IMR-90 (cell line): Measurements from ENCODE around the gene CLEC3A. TPM values are rescaled to one million over a fixed set of nuclear protein-coding genes. Genes with fewer than 3 reads are reported as not detected.

Experiments used
- ATAC-seq: fragments of 200-7000 bp; cut with Tn5 transposase; 2 replicates; pipeline ENCODE4 v1.9.1; 2020; ENCODE audit warnings: low read depth, mild to moderate bottlenecking, moderate library complexity
- BruUV-seq: library from RNA; stranded (reverse); fragments of 400-500 nt; replicated peaks from 2 replicates; lab custom pipeline; 2021; lab: Mats Ljungman, UMichigan
- CTCF ChIA-PET: fragments of 300-600 bp; formaldehyde crosslinking; extraction: SDS; loops from one replicate; lab custom pipeline; 2021; ENCODE audit warnings: antibody characterized with exemption; lab: Yijun Ruan, JAX
- POLR2A ChIA-PET: fragments of 300-600 bp; sonication (Branson Sonifier 250); formaldehyde crosslinking; loops from one replicate; lab custom pipeline; 2022; ENCODE audit warnings: antibody characterized with exemption; ENCODE audit not compliant: unreplicated experiment; lab: Charles Lee
- DNase-seq: peaks from one replicate; pipeline ENCODE4 v3.0.0; 2013
- H2AFZ ChIP-seq: replicated peaks from 2 replicates; pipeline ENCODE3; 2013; ENCODE audit warnings: low read length, mild to moderate bottlenecking; ENCODE audit not compliant: poor library complexity
- H2AK5ac ChIP-seq: 2 replicates; pipeline ENCODE4 v1.6.1; 2013; ENCODE audit warnings: low read depth, low read length, inconsistent platforms
- H2AK9ac ChIP-seq: replicated peaks from 2 replicates; pipeline ENCODE3; 2013; ENCODE audit warnings: mild to moderate bottlenecking, low read depth, low read length, moderate library complexity; ENCODE audit not compliant: poor library complexity
- H2BK120ac ChIP-seq: 2 replicates; pipeline ENCODE4 v1.6.1; 2013; ENCODE audit warnings: low read depth, low read length, inconsistent platforms
- H2BK15ac ChIP-seq: 3 replicates; pipeline ENCODE4 v1.6.1; 2013; ENCODE audit warnings: low read depth, low read length, inconsistent platforms
- H2BK20ac ChIP-seq: 2 replicates; pipeline ENCODE4 v1.6.1; 2013; ENCODE audit warnings: low read depth, mild to moderate bottlenecking, inconsistent platforms, low read length, moderate library complexity
- H2BK5ac ChIP-seq: 2 replicates; pipeline ENCODE4 v1.6.1; 2013; ENCODE audit warnings: mild to moderate bottlenecking, low read depth, low read length, inconsistent platforms; ENCODE audit not compliant: poor library complexity, severe bottlenecking
- H3K14ac ChIP-seq: replicated peaks from 2 replicates; pipeline ENCODE4 v1.6.1; 2013; ENCODE audit warnings: low read depth, low read length, inconsistent platforms
- H3K18ac ChIP-seq: 2 replicates; pipeline ENCODE4 v1.6.1; 2013; ENCODE audit warnings: low read depth, low read length, control low read depth
- H3K23ac ChIP-seq: 2 replicates; pipeline ENCODE4 v1.6.1; 2013; ENCODE audit warnings: low read depth, low read length, inconsistent platforms
- H3K27ac ChIP-seq: 2 replicates; pipeline ENCODE4 v1.5.1; 2013; ENCODE audit warnings: mild to moderate bottlenecking, control low read depth, low read length; ENCODE audit not compliant: insufficient read depth
- H3K27me3 ChIP-seq: 2 replicates; pipeline ENCODE4 v1.6.1; 2013; ENCODE audit warnings: low read length; ENCODE audit not compliant: control insufficient read depth, insufficient read depth
- H3K36me3 ChIP-seq: 2 replicates; pipeline ENCODE4 v1.6.1; 2013; ENCODE audit warnings: low read length, mixed read lengths; ENCODE audit not compliant: control insufficient read depth, insufficient read depth
- H3K4ac ChIP-seq: 2 replicates; pipeline ENCODE4 v1.6.1; 2013; ENCODE audit warnings: low read depth, low read length, inconsistent platforms
- H3K4me1 ChIP-seq: 2 replicates; pipeline ENCODE4 v1.6.1; 2013; ENCODE audit warnings: low read length, mixed read lengths; ENCODE audit not compliant: control insufficient read depth, insufficient read depth
- H3K4me2 ChIP-seq: 2 replicates; pipeline ENCODE4 v1.6.1; 2013; ENCODE audit warnings: low read depth, mild to moderate bottlenecking, control low read depth, low read length, moderate library complexity
- H3K4me3 ChIP-seq: 2 replicates; pipeline ENCODE4 v1.5.1; 2013; ENCODE audit warnings: low read depth, mild to moderate bottlenecking, control low read depth, low read length, moderate library complexity; ENCODE audit not compliant: insufficient read depth
- H3K56ac ChIP-seq: 2 replicates; pipeline ENCODE4 v1.6.1; 2013; ENCODE audit warnings: low read length, inconsistent platforms; ENCODE audit not compliant: insufficient read depth; ENCODE audit errors: extremely low read depth
- H3K79me1 ChIP-seq, 2 experiments: 2 replicates each; pipeline ENCODE4 v1.6.1; 2013; ENCODE audit warnings: low read length in 2 of 2, inconsistent platforms in 1 of 2, low read depth in 1 of 2
- H3K9ac ChIP-seq: 2 replicates; pipeline ENCODE4 v1.6.1; 2013; ENCODE audit warnings: low read depth, low read length, control low read depth
- H3K9me1 ChIP-seq: 2 replicates; pipeline ENCODE4 v1.6.1; 2013; ENCODE audit warnings: low read length, inconsistent platforms; ENCODE audit not compliant: insufficient read depth
- H3K9me3 ChIP-seq: 2 replicates; pipeline ENCODE4 v1.6.1; 2013; ENCODE audit warnings: low read length; ENCODE audit not compliant: control insufficient read depth, insufficient read depth
- H4K20me1 ChIP-seq: 2 replicates; pipeline ENCODE4 v1.6.1; 2013; ENCODE audit warnings: low read length, inconsistent platforms; ENCODE audit not compliant: insufficient read depth
- H4K5ac ChIP-seq: 2 replicates; pipeline ENCODE4 v1.6.1; 2013; ENCODE audit warnings: mild to moderate bottlenecking, low read depth, low read length, control low read depth
- H4K8ac ChIP-seq, 2 experiments: 2 replicates each; pipeline ENCODE4 v1.6.1; 2013; ENCODE audit warnings: low read depth in 2 of 2, low read length in 2 of 2, control low read depth in 1 of 2, inconsistent platforms in 1 of 2
- H4K91ac ChIP-seq: 2 replicates; pipeline ENCODE4 v1.6.1; 2013; ENCODE audit warnings: low read depth, low read length, inconsistent platforms; ENCODE audit not compliant: insufficient read depth
- BHLHE40 ChIP-seq: fragments of 150-350 bp; IDR thresholded peaks from 2 replicates; pipeline ENCODE4 v1.6.1; 2016; ENCODE audit warnings: mild to moderate bottlenecking, low read depth, low read length
- CEBPB ChIP-seq: IDR thresholded peaks from 2 replicates; pipeline ENCODE4 v1.6.1; 2012; ENCODE audit warnings: low read depth, low read length, improper control_type of control experiment
- CHD1 ChIP-seq: IDR thresholded peaks from 2 replicates; pipeline ENCODE4 v1.6.1; 2012; ENCODE audit warnings: low read depth, low read length, improper control_type of control experiment
- CTCF ChIP-seq: conservative IDR thresholded peaks from 2 replicates; pipeline ENCODE4 v1.5.1; 2012; ENCODE audit warnings: mild to moderate bottlenecking, low read depth, low read length, improper control_type of control experiment
- FOS ChIP-seq: fragments of 150-350 bp; IDR thresholded peaks from 2 replicates; pipeline ENCODE4 v1.6.1; 2016; ENCODE audit warnings: low read depth, low read length
- MAFK ChIP-seq: IDR thresholded peaks from 2 replicates; pipeline ENCODE4 v1.6.1; 2012; ENCODE audit warnings: low read depth, low read length, improper control_type of control experiment
- MAZ ChIP-seq: IDR thresholded peaks from 2 replicates; pipeline ENCODE4 v1.6.1; 2012; ENCODE audit warnings: low read depth, mild to moderate bottlenecking, low read length, improper control_type of control experiment, moderate library complexity, borderline replicate concordance
- MXI1 ChIP-seq: IDR thresholded peaks from 2 replicates; pipeline ENCODE4 v1.6.1; 2012; ENCODE audit warnings: low read depth, mild to moderate bottlenecking, low read length, moderate library complexity, borderline replicate concordance
- NFE2L2 ChIP-seq: fragments of 150-350 bp; IDR thresholded peaks from 2 replicates; pipeline ENCODE4 v1.6.1; 2016; ENCODE audit warnings: low read depth, mild to moderate bottlenecking, low read length
- POLR2A ChIP-seq: IDR thresholded peaks from 2 replicates; pipeline ENCODE4 v1.6.1; 2012; ENCODE audit warnings: mild to moderate bottlenecking, low read depth, low read length
- RAD21 ChIP-seq: IDR thresholded peaks from 2 replicates; pipeline ENCODE4 v1.6.1; 2012; ENCODE audit warnings: low read length, improper control_type of control experiment
- RCOR1 ChIP-seq: IDR thresholded peaks from 2 replicates; pipeline ENCODE4 v1.6.1; 2012; ENCODE audit warnings: mild to moderate bottlenecking, low read length, improper control_type of control experiment; ENCODE audit not compliant: insufficient replicate concordance
- RFX5 ChIP-seq: IDR thresholded peaks from 2 replicates; pipeline ENCODE4 v1.8.0; 2012; ENCODE audit warnings: low read depth, mild to moderate bottlenecking, low read length, moderate library complexity
- SMC3 ChIP-seq: fragments of 150-350 bp; IDR thresholded peaks from 2 replicates; pipeline ENCODE4 v1.6.1; 2016; ENCODE audit warnings: low read depth, mild to moderate bottlenecking, antibody characterized with exemption, low read length, moderate library complexity
- USF2 ChIP-seq: fragments of 150-350 bp; IDR thresholded peaks from 2 replicates; pipeline ENCODE4 v1.6.1; 2017; ENCODE audit warnings: mild to moderate bottlenecking, antibody characterized with exemption, low read length, low read depth
- WGBS, 2 experiments: methylation state at CpG; one replicate each; pipeline versions ENCODE4 v1.1.5 to v1.1.7; 2013; ENCODE audit warnings: missing lambda C conversion rate in 2 of 2; ENCODE audit not compliant: insufficient read length in 1 of 2; ENCODE audit errors: extremely low coverage in 2 of 2; 5-methylcytosine and 5-hydroxymethylcytosine counted together
- dilution Hi-C: fragments of 300-500 bp; cut with HindIII; formaldehyde crosslinking; loops from one replicate; pipeline ENCODE4 v1.14.3; 2018; ENCODE audit warnings: low sequenced_read_pairs; ENCODE audit not compliant: unreplicated experiment
- in situ Hi-C: fragments of 300-500 bp; cut with MboI; formaldehyde crosslinking; loops from 3 replicates; pipeline ENCODE4 v1.14.3; 2019; ENCODE audit warnings: low sequenced_read_pairs, inconsistent platforms, mixed read lengths
- intact Hi-C: fragments of 100-400 bp; cut with micrococcal nuclease; formaldehyde crosslinking; loops from 2 replicates; pipeline ENCODE4 v1.10.0; 2022
- polyA plus RNA-seq, 3 experiments: library from polyadenylated mRNA; depleted of rRNA; stranded (reverse); fragments of >200 nt; gene quantifications; 2 replicates each; pipeline ENCODE4 v1.2.3, GENCODE V29; 2012; ENCODE audit warnings: low replicate concordance in 1 of 3
- total RNA-seq: library from RNA; depleted of rRNA; stranded (reverse); fragments of >200 nt; gene quantifications from 2 replicates; pipeline ENCODE4 v1.2.3, GENCODE V29; 2012
- TF ChIP-seq, protein P1 (sequence below): fragments of 150-350 bp; IDR thresholded peaks from 2 replicates; pipeline ENCODE4 v1.6.1; 2016; ENCODE audit warnings: low read depth, mild to moderate bottlenecking, low read length, moderate library complexity, borderline replicate concordance

The CLEC3A gene
- total and polyA plus RNA-seq, 2 of the 4 experiments (the other 2 are of a cell fraction), result not detected

DNA sequence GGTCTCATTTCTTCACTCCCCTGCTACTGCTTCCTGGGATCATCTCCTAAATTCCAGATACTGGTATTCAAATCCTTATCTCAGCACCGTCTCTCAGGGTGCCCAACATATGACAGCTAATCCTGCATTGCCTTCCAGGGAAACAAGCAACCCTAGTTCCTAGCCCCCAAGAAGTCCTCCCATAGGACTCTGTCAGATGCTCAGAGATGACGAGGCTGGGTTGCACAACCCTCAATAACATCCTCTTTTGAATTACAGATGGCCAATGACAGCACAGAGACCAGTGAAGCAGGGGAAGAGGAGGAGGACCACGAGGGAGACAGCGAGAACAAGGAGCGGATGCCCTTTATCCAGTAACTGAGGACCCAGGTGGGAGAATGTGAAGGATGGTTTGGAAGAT is 45.0 kb upstream of the CLEC3A start:
- ATAC-seq, result no peak
- Histone ChIP-seq H3K4me2 (no peak overlapping the region), H3K56ac (no peak overlapping the region), H3K79me1 (no peaks in the 10 kb centered on the region), H4K8ac (no peak overlapping the region), H2AFZ (no peak overlapping the region), H2BK20ac (no peak overlapping the region), H4K91ac (no peak overlapping the region), H2AK9ac (no peak overlapping the region), H4K5ac (no peak overlapping the region), H3K18ac (no peak overlapping the region), H2BK5ac (no peak overlapping the region), H3K23ac (no peak overlapping the region), H2BK15ac (no peak overlapping the region), H2AK5ac (no peak overlapping the region), H2BK120ac (no peak overlapping the region), H3K9me1 (no peaks in the 10 kb centered on the region), H4K20me1 (no peaks in the 10 kb centered on the region), H3K14ac (no peak overlapping the region), H3K27me3 (no peaks in the 10 kb centered on the region), H3K4me3 (no peak overlapping the region), H3K9ac (no peak overlapping the region), H3K9me3 (no peaks in the 10 kb centered on the region), H3K4me1 (no peaks in the 10 kb centered on the region), H3K27ac (no peak overlapping the region), H3K4ac (no peak overlapping the region), H3K36me3 (peaks cover 2% of the 10 kb centered on the region; the same call in 1 of the 2 replicates)
- intact Hi-C loops, result loop anchor here (10.0 kb wide), 1 partner anchor 743 kb away; no protein-coding TSS in a partner anchor
- 100% methylated on average over 3 of the region's 5 CpGs; no CpG with 5 or more reads in 1 of the 2 experiments for WGBS, 2 experiments
- ChIA-PET CTCF (no interaction called here), POLR2A (no interaction called here)
- in situ Hi-C loops, result no loop called here
- TF ChIP-seq MAZ (no peak), BHLHE40 (no peak), RAD21 (no peak), MAFK (no peak), CTCF (no peak), MXI1 (no peak), USF2 (no peak), POLR2A (no peak), RCOR1 (no peak), SMC3 (no peak), CEBPB (no peak), CHD1 (no peak), RFX5 (no peak), NFE2L2 (no peak), FOS (no peak)
- TF ChIP-seq, protein P1, sequence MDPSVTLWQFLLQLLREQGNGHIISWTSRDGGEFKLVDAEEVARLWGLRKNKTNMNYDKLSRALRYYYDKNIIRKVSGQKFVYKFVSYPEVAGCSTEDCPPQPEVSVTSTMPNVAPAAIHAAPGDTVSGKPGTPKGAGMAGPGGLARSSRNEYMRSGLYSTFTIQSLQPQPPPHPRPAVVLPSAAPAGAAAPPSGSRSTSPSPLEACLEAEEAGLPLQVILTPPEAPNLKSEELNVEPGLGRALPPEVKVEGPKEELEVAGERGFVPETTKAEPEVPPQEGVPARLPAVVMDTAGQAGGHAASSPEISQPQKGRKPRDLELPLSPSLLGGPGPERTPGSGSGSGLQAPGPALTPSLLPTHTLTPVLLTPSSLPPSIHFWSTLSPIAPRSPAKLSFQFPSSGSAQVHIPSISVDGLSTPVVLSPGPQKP, result no peak
- no TSS peak for BruUV-seq
- dilution Hi-C loops, result no loop called here
- no peak for DNase-seq
